SK-N-MC (cell line): ENCODE data around the gene RAC3.

Source experiments
- DNase-seq: peaks from one replicate; pipeline ENCODE4 v3.0.0-alpha.2; 2011; ENCODE audit warnings: low read depth, low spot score
- H3K27ac ChIP-seq: fragments of 200-600 bp; sonication (generic); 2 replicates; pipeline ENCODE4 v1.5.1; 2016; ENCODE audit warnings: mixed run types
- H3K36me3 ChIP-seq: fragments of 200-600 bp; sonication (generic); 2 replicates; pipeline ENCODE4 v1.6.1; 2017; ENCODE audit warnings: antibody characterized with exemption, low read length, mixed read lengths; ENCODE audit not compliant: insufficient read depth
- H3K4me3 ChIP-seq: fragments of 200-600 bp; sonication (generic); 2 replicates; pipeline ENCODE4 v1.5.1; 2016
- H3K9ac ChIP-seq: fragments of 200-600 bp; sonication (generic); 2 replicates; pipeline ENCODE4 v1.8.0; 2017; ENCODE audit warnings: mixed run types, mixed read lengths; ENCODE audit not compliant: insufficient read length
- H3K9me3 ChIP-seq: fragments of 200-600 bp; sonication (generic); 2 replicates; pipeline ENCODE4 v1.6.1; 2017; ENCODE audit warnings: low read depth, mild to moderate bottlenecking, antibody characterized with exemption, low read length, moderate library complexity, mixed read lengths
- EZH2 ChIP-seq: fragments of 200-600 bp; sonication (generic); IDR thresholded peaks from one replicate; pipeline ENCODE4 v1.6.1; 2017; ENCODE audit warnings: antibody characterized with exemption
- FOXP2 ChIP-seq: optimal IDR thresholded peaks from 2 replicates; pipeline ENCODE3; 2011; ENCODE audit warnings: mild to moderate bottlenecking, moderate library complexity; ENCODE audit not compliant: insufficient read depth; ENCODE audit errors: extremely low read length, control extremely low read depth
- POLR2AphosphoS5 ChIP-seq: IDR thresholded peaks from 2 replicates; pipeline ENCODE4 v1.6.1; 2012; ENCODE audit warnings: mild to moderate bottlenecking, low read depth, low read length, borderline replicate concordance

The RAC3 gene

DNA sequence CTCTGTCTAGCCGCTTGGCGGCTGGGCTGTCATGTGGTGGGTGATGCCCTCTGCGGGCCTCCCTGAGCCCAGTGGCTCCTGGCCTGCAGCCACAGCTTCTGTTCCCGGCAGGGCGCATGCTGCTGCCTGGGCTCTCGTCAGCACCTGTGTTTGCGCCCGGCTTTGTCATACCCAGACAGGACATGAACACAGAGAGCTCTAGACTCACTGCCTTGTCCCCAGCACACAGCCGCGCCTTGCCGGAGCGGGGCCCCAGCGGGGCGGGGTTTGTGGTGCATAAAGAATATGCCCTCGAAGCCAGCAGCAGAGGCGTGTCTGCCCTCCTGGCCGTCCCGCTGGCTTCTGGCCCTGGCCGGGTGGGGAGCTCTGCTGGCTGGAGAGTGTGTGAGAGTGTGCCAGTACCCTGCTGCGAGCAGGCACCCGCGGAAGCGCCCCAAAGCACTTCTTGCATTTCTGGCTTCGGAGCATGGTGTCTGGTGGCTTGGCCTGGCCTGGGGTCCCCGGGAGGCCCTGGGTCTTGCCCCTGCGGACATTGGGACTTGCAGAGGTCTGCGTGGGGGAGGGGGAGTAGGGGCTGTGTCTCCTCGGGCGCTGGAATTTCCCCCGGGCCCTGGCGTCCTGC lies 39.7 kb upstream of the RAC3 start:
- H3K36me3 ChIP-seq = no peaks in the 10 kb centered on the region
- peak overlapping the region; percentile 37 for H3K9ac ChIP-seq
- H3K4me3 ChIP-seq = peak overlapping the region; percentile 20; the same call in 1 of the 2 replicates
- TF ChIP-seq FOXP2 (no peak), EZH2 (no peak), POLR2AphosphoS5 (no peak)
- H3K9me3 ChIP-seq = no peaks in the 10 kb centered on the region
- H3K27ac ChIP-seq = no peak overlapping the region
- no peak for DNase-seq

DNA sequence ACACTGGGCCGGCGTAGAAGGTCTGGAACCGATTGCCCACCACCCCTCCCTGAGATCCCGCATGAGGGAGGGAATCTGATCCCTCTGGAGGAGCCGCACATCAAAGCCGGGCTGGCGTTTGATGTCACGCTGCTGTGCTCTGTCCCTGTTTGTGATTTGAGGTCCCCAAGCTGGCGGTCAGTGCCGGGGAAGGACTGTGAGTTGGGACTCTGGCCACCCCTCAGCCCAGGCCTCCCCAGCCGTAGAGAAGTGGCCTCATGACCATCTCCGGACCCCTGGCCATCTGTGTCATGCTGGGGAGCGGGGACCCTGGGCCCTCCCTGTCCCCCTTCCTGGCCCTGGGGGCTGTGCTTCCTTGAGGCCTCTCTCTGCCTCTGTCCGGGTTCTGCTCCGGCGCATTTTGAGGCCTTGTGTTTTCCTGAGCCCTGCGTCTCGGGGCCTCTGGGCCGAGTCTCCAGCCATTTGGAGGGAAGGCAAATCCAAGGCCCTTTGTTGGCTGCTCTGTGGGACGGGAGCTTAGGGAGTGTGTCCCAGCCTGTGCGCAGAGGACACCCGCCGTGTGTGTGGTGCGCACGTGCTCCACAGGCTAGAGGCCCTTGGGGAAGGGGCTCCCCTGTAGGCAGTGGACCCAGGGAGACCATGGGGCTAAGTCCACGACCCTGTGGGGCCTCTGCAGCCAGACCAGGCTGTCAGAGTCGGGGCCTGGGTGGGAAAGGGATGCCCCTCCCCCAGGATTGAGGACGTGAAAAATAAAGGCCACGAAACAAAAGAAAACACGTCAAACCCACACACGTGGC lies 39.0 kb upstream of the RAC3 start:
- H3K27ac ChIP-seq = no peak overlapping the region
- DNase-seq = no peak

DNA sequence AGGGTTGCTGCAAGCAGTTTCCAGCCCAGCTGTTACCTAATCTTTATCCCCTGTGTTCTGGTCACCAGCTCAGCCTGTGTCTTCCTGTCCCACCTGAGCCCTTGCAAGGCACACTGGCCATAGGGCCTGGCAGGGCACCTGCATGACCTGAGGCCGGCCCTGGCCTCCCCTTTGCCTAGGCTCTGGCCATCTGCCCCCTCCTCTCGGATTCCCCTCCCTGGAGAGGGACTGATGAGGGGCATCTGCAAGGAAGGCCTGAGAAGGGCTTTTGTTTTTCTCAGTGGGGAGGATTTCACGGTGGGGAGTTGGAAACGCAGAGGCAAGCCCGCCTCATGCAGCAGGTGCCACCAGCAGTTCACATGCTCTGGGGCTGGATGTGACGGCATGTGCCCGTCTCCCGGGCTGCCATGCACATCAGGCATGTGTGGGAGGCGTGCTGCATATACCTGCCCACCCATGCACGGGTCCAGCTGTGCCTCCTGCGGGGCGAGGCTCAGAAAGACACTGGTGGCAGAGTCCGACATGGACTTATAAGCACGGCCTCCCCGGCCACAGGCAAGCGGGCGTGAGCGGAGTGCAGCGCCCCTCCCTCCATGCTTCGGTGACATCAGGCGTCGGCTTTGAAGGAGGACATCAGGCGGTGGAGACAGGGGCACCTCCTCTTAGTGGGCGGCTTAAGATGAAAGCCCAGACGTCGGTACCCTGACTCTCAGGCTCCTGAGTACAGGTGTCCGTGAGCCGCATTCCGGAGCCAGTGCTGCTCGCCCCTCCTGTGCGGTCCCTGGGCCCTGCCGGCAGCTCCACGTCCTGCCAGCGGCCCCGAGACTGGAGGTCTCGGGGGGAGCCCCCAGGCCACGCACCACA lies 37.5 kb upstream of the RAC3 start:
- Histone ChIP-seq H3K9ac (no peak overlapping the region), H3K27ac (no peak overlapping the region), H3K4me3 (no peak overlapping the region), H3K9me3 (no peaks in the 10 kb centered on the region), H3K36me3 (no peaks in the 10 kb centered on the region)
- TF ChIP-seq POLR2AphosphoS5 (no peak), FOXP2 (no peak), EZH2 (no peak)
- no peak for DNase-seq

More for the DNA sequence above, 39.0 kb upstream of the RAC3 start:
- no peaks in the 10 kb centered on the region for H3K36me3 ChIP-seq
- H3K4me3 ChIP-seq = no peak overlapping the region
- H3K9me3 ChIP-seq = no peaks in the 10 kb centered on the region
- TF ChIP-seq POLR2AphosphoS5 (no peak), EZH2 (no peak), FOXP2 (no peak)
- no peak overlapping the region for H3K9ac ChIP-seq

DNA sequence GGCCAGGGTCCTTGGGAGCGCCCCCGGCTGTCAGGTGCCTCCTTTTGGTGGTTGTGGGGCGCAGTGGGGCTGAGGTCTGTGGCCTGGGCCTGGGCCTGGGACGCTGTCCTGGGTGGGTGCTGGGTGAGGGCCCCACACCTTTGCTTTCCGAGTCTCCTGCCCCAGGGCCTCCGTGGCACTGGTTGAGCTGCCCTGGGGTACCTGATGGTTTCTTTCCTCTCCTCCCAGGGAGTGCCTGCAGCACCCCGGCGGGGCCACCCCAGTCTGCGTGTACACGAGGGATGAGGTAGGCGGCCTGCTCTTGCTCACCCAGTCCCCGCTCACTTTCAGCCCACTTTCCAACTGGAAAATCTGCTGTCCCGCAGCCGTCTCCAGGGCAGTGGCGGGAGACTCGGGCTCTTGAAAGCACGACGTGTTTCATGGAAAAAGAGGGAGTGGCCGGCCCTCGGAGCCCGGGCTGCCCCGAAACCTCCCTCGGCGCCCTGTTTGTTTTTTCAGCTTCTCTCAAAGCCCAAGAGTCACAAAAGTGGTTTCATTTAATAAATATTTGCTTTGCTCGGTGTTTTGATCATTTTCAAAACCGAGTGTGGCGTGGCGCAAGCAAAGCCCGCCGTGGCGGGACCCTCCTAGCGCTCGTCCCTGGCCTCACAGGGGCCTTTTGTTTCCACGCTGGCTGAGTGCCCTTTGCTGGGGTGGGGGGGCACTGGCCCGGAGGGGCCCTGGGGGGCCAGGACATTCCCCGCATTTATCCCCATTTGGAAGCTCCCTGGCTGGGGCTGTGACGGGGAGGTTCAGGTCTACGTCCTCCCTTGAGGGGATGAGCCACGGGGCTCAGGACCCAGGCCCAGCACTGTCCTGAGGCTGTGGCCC lies 36.6 kb upstream of the RAC3 start:
- no peak for DNase-seq
- no peak overlapping the region for H3K9ac ChIP-seq
- H3K9me3 ChIP-seq = no peaks in the 10 kb centered on the region
- H3K4me3 ChIP-seq = no peak overlapping the region
- H3K27ac ChIP-seq = peak overlapping the region; percentile 25; the same call in 1 of the 2 replicates
- no peak for TF ChIP-seq POLR2AphosphoS5
- TF ChIP-seq FOXP2 = no peak
- no peak for TF ChIP-seq EZH2
- H3K36me3 ChIP-seq = no peaks in the 10 kb centered on the region

DNA sequence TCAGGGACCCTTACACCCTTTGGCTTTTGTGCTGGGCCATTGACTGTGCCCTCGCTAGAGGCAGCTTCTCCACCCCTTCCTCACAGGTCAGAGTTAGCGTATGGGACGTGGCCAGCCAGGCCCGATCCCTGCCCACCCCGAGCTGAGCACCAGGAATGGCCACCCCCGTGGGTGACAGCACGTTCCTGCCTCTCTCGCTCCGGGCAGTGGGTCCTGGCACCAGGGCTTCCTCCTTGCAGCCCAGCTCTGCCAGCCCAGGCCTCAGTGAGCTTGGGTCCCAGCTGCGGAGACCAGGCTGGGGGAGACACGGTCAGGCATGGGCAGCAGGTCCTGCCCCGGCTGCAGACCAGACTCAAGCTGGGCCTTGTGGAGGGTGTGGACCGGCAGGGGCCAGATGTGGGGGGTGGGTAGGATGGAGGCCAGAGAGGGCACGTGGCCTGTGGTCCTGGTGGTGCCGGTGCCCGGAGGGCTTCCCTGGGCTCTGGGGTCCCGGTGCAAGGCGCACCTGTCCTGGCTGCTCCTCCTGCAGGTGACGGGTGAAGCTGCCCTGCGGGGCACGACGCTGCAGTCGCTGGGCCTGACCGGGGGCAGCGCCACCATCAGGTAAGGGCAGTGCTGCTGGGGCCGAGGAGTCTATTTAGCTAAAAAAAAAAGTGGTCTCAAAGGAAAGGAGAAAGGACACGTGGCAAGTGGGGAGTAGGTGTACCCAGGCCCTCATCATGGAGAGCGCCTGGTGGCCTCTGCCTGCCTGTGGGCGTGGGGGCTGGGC lies 35.8 kb upstream of the RAC3 start:
- no peak for DNase-seq
- H3K4me3 ChIP-seq = no peak overlapping the region
- H3K9me3 ChIP-seq = no peaks in the 10 kb centered on the region
- H3K27ac ChIP-seq = no peak overlapping the region
- no peak overlapping the region for H3K9ac ChIP-seq
- H3K36me3 ChIP-seq = no peaks in the 10 kb centered on the region
- no peak for TF ChIP-seq POLR2AphosphoS5
- no peak for TF ChIP-seq EZH2
- TF ChIP-seq FOXP2 = no peak

DNA sequence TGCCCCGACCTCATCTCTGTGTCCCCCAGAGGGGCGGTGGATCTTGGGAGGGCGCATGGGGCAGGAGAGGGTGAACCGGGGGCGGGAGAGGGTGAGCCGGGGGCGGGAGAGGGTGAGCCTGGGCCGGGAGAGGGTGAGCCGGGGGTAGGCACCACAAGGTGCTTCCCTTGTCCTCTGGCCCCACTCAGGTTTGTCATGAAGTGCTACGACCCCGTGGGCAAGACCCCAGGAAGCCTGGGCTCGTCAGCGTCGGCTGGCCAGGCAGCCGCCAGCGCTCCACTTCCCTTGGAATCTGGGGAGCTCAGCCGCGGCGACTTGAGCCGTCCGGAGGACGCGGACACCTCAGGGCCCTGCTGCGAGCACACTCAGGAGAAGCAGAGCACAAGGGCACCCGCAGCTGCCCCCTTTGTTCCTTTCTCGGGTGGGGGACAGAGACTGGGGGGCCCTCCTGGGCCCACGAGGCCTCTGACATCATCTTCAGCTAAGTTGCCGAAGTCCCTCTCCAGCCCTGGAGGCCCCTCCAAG lies 35.2 kb upstream of the RAC3 start:
- Histone ChIP-seq H3K4me3 (no peak overlapping the region), H3K36me3 (no peaks in the 10 kb centered on the region), H3K9me3 (no peaks in the 10 kb centered on the region), H3K9ac (no peak overlapping the region), H3K27ac (no peak overlapping the region)
- DNase-seq = no peak
- TF ChIP-seq FOXP2 = no peak
- no peak for TF ChIP-seq POLR2AphosphoS5
- no peak for TF ChIP-seq EZH2

DNA sequence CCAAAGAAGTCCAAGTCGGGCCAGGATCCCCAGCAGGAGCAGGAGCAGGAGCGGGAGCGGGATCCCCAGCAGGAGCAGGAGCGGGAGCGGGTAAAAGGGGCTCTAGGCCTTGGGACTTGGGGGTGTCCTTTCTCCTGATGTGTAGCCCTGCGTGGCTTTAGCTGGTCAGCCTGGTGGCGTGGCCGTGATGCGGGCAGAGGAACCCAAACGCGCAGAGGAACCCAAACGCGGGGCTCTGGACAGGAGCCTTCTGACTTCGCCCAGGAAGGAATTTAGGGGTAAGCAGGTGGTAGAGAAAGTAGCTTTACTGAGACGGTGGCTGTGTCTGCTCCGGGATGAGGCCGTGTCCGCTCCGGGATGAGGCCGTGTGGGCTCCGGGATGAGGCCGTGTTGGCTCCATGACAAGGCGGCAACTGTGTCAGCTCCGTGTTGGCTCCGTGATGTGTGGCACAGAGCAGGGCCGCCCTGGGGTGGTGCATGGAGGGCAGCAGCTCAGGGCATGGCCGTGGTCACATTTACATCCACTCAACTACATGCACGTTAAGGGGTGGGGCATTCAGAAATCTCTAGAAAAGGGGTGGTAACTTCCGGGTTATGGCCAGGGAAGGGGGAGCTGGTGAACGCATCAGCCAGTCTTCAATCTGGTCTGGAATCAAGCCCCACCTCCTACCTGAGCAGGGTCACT lies 34.6 kb upstream of the RAC3 start:
- H3K36me3 ChIP-seq = no peaks in the 10 kb centered on the region
- H3K9ac ChIP-seq = no peak overlapping the region
- TF ChIP-seq EZH2 (no peak), POLR2AphosphoS5 (no peak), FOXP2 (no peak)
- H3K4me3 ChIP-seq = no peak overlapping the region
- H3K9me3 ChIP-seq = no peaks in the 10 kb centered on the region
- no peak overlapping the region for H3K27ac ChIP-seq
- DNase-seq = no peak
